ENCODE measurements around the gene HIPK3. TPM values are rescaled to one million over a fixed set of nuclear protein-coding genes. Genes with fewer than 3 reads are reported as not detected.

The HIPK3 gene
- total and polyA plus RNA-seq, 12 donors, result 14.2 to 154 (median 85.3) TPM

- Histone ChIP-seq H3K4me3 (no peak overlapping the region), H3K27me3 (no peaks in the 10 kb centered on the region), H3K36me3 (replicated peaks in 1 of 2) (no peaks in the 10 kb centered on the region), H3K9me3 (replicated peaks in 1 of 3) (no peaks in the 10 kb centered on the region), H3K4me1 (replicated peaks in 1 of 2) (peaks cover 3 to 39% of the 10 kb centered on the region in 2 donors), H3K27ac (no peak overlapping the region)
- TF ChIP-seq CTCF (IDR thresholded peaks at IDR 0.05) (no peak), POLR2A (IDR thresholded peaks at IDR 0.05) (no peak)
- WGBS, 4 donors, result 86 to 96% (median 92%) methylated on average over 9 of the region's 9 CpGs
- intact Hi-C loops (cut with DNase I), result no loop called here
- no peak for DNase-seq
Measured at GRCh38 chr11:33310720-33311500, 53.7 kb downstream of the HIPK3 start.

GRCh38 chr11:33311680-33312079 lies 54.5 kb downstream of the HIPK3 start:
- 84 to 94% (median 88%) methylated on average over 3 of the region's 3 CpGs for WGBS, 4 donors

GRCh38 chr11:33315822-33316221 lies 58.6 kb downstream of the HIPK3 start:
- intact Hi-C loops (cut with DNase I), result no loop called here
- no peaks in the 10 kb centered on the region for H3K9me3 ChIP-seq (replicated peaks in 1 of 3)
- WGBS, 4 donors, result 57 to 75% (median 66%) methylated on average over 3 of the region's 3 CpGs
- H3K27ac ChIP-seq, result no peak overlapping the region
- no peaks in the 10 kb centered on the region for H3K36me3 ChIP-seq (replicated peaks in 1 of 2)
- no peaks in the 10 kb centered on the region for H3K27me3 ChIP-seq
- peaks cover 2 to 42% of the 10 kb centered on the region in 2 donors for H3K4me1 ChIP-seq (replicated peaks in 1 of 2)
- DNase-seq, result no peak
- TF ChIP-seq POLR2A (IDR thresholded peaks at IDR 0.05) (no peak), CTCF (IDR thresholded peaks at IDR 0.05) (no peak)
- H3K4me3 ChIP-seq, result no peak overlapping the region

More at GRCh38 chr11:33311680-33312079, 54.5 kb downstream of the HIPK3 start:
- H3K9me3 ChIP-seq (replicated peaks in 1 of 3), result no peaks in the 10 kb centered on the region
- DNase-seq, result no peak
- no peak for TF ChIP-seq CTCF (IDR thresholded peaks at IDR 0.05)
- no peak for TF ChIP-seq POLR2A (IDR thresholded peaks at IDR 0.05)
- H3K4me1 ChIP-seq (replicated peaks in 1 of 2), result peaks cover 3 to 37% of the 10 kb centered on the region in 2 donors
- H3K27me3 ChIP-seq, result no peaks in the 10 kb centered on the region
- H3K4me3 ChIP-seq, result no peak overlapping the region
- no peaks in the 10 kb centered on the region for H3K36me3 ChIP-seq (replicated peaks in 1 of 2)
- intact Hi-C loops (cut with DNase I), result no loop called here
- no peak overlapping the region for H3K27ac ChIP-seq

- intact Hi-C loops (cut with DNase I), result no loop called here
- 65 to 76% (median 72%) methylated on average over 1 of the region's 1 CpG for WGBS, 4 donors
- no peak for DNase-seq
- H3K9me3 ChIP-seq (replicated peaks in 1 of 3), result no peaks in the 10 kb centered on the region
- no peak overlapping the region for H3K4me3 ChIP-seq
- no peaks in the 10 kb centered on the region for H3K27me3 ChIP-seq
- H3K4me1 ChIP-seq (replicated peaks in 1 of 2), result peaks cover 7 to 43% of the 10 kb centered on the region in 2 donors
- H3K36me3 ChIP-seq (replicated peaks in 1 of 2), result no peaks in the 10 kb centered on the region
- no peak overlapping the region for H3K27ac ChIP-seq
- TF ChIP-seq POLR2A (IDR thresholded peaks at IDR 0.05) (no peak), CTCF (IDR thresholded peaks at IDR 0.05) (no peak)
Measured at GRCh38 chr11:33317662-33318061, 60.5 kb downstream of the HIPK3 start.

All from adrenal gland (tissue), 12 donors.